Adrenal gland (tissue), 5 donors: Measurements from ENCODE around the gene TARS2.

Experiments used
- POLR2A ChIP-seq, 2 donors: fragments of 450-650 bp; IDR thresholded peaks; one replicate each; pipeline ENCODE4 v1.6.1; 2017; ENCODE audit warnings: antibody characterized with exemption in 2 of 2, mild to moderate bottlenecking in 2 of 2, moderate library complexity in 1 of 2
- TF ChIP-seq, protein P1 (sequence below), 6 experiments: fragments of 450-650 bp in 4 of 6; fragments of 200-600 bp in 2 of 6; sonication (generic) in 1 of 6; IDR thresholded peaks; 1 replicate in 5 of 6; 2 replicates in 1 of 6; pipeline versions ENCODE4 v1.5.1 to v1.8.0; 2016 to 2021; ENCODE audit warnings: antibody characterized with exemption in 6 of 6, mild to moderate bottlenecking in 2 of 6, moderate library complexity in 1 of 6
- donor health status: DM: no; HTN: no; CAD: no.

DNA sequence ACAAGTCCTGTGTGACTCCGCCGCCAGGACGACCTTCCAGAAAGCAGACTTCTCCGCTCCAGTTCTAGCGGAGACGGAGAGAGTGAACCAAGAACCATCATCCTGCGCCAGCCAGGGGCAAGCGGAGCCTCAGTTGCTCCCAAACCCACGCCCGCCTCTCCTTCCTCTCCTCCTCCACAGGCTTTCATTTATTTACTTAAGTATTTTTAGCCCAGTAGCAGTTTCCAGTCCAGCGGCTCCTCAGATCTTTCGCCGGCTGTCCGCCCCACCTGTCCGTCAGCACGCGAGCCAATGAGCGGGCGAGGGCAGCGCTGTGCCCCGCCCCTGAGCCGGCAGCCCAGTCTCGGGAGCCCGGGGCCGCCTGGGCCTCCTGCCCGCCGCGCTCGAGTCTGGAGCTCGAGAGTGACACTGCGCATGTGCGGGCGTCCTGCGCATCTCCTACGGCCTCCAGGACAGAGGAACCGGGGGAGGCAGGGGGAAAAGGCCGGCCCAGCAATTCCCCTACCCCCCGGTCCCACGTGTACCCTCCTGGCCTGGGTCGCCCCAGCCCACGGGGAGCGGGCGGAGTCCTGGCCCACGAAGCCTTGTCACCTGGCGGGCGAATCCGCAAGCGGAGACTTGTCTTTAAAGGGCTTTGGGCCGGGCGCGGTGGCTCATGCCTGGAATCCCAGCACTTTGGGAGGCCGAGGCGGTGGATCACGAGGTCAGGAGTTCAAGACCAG is 28.3 kb downstream of the TARS2 start, which contains the start of gene FALEC:
- peak; percentile 24 to 83 for TF ChIP-seq POLR2A (IDR thresholded peaks at IDR 0.05)
- TF ChIP-seq, protein P1, sequence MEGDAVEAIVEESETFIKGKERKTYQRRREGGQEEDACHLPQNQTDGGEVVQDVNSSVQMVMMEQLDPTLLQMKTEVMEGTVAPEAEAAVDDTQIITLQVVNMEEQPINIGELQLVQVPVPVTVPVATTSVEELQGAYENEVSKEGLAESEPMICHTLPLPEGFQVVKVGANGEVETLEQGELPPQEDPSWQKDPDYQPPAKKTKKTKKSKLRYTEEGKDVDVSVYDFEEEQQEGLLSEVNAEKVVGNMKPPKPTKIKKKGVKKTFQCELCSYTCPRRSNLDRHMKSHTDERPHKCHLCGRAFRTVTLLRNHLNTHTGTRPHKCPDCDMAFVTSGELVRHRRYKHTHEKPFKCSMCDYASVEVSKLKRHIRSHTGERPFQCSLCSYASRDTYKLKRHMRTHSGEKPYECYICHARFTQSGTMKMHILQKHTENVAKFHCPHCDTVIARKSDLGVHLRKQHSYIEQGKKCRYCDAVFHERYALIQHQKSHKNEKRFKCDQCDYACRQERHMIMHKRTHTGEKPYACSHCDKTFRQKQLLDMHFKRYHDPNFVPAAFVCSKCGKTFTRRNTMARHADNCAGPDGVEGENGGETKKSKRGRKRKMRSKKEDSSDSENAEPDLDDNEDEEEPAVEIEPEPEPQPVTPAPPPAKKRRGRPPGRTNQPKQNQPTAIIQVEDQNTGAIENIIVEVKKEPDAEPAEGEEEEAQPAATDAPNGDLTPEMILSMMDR (IDR thresholded peaks at IDR 0.05): peak in 3 of 6 experiments; percentile 10 to 35 (median 16)
